ENCODE measurements around the gene SNX13.
A peak's percentile ranks its signal among the peaks of the same experiment; 100 is the strongest.

SNX13 gene

DNA sequence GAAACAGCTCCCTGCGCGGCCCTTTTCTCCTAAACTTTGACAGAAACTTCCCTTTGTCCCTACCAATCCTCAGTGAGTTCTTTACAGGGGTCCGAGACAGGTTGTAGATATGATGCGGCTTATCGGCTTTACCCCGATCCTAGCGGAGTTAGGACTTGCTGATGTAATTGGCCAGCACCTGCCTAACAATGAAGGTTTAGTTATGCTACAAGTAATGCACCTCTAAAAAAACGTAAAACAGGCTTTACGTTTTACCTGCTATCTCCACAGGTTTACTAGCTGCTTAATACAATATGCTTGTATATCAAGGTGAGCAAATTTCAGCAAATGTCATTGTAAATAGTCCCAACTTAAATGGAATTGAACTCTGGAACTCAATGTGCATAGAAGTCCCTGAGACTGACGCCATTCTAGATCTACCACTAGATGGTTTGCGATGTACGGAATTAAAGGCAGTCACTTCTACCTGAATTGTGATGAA is 697 bp upstream of the SNX13 start:
- H3K4me1 ChIP-seq (ENCODE audit: control insufficient read depth, insufficient read depth, low read length) = peaks cover 4% of the 10 kb centered on the region
- H3K36me3 ChIP-seq (ENCODE audit: control insufficient read depth, insufficient read depth, low read length) = no peaks in the 10 kb centered on the region
- no peaks in the 10 kb centered on the region for H3K27me3 ChIP-seq (ENCODE audit: control insufficient read depth, insufficient read depth, low read length)
- peak overlapping the region; percentile 98 for H3K9ac ChIP-seq (ENCODE audit: low read length)
- no peaks in the 10 kb centered on the region for H3K9me3 ChIP-seq (ENCODE audit: control insufficient read depth, low read length)
- H3K4me3 ChIP-seq (ENCODE audit: low read length) = peak overlapping the region; percentile 95

- H3K9ac ChIP-seq (ENCODE audit: low read length) = peak overlapping the region; percentile 98
- no peaks in the 10 kb centered on the region for H3K27me3 ChIP-seq (ENCODE audit: control insufficient read depth, insufficient read depth, low read length)
- peak overlapping the region; percentile 95 for H3K4me3 ChIP-seq (ENCODE audit: low read length)
- H3K36me3 ChIP-seq (ENCODE audit: control insufficient read depth, insufficient read depth, low read length) = no peaks in the 10 kb centered on the region
- no peaks in the 10 kb centered on the region for H3K9me3 ChIP-seq (ENCODE audit: control insufficient read depth, low read length)
- H3K4me1 ChIP-seq (ENCODE audit: control insufficient read depth, insufficient read depth, low read length) = peaks cover 4% of the 10 kb centered on the region
These were observed 540 bp downstream of the SNX13 start for GRCh38 chr7:17939606-17940301.

GRCh38 chr7:17939211-17939605 is 1.1 kb downstream of the SNX13 start:
- H3K9me3 ChIP-seq (ENCODE audit: control insufficient read depth, low read length) = no peaks in the 10 kb centered on the region
- H3K36me3 ChIP-seq (ENCODE audit: control insufficient read depth, insufficient read depth, low read length) = no peaks in the 10 kb centered on the region
- peaks cover 4% of the 10 kb centered on the region for H3K4me1 ChIP-seq (ENCODE audit: control insufficient read depth, insufficient read depth, low read length)
- peak overlapping the region; percentile 98 for H3K9ac ChIP-seq (ENCODE audit: low read length)
- H3K4me3 ChIP-seq (ENCODE audit: low read length) = peak overlapping the region; percentile 95
- no peaks in the 10 kb centered on the region for H3K27me3 ChIP-seq (ENCODE audit: control insufficient read depth, insufficient read depth, low read length)

DNA sequence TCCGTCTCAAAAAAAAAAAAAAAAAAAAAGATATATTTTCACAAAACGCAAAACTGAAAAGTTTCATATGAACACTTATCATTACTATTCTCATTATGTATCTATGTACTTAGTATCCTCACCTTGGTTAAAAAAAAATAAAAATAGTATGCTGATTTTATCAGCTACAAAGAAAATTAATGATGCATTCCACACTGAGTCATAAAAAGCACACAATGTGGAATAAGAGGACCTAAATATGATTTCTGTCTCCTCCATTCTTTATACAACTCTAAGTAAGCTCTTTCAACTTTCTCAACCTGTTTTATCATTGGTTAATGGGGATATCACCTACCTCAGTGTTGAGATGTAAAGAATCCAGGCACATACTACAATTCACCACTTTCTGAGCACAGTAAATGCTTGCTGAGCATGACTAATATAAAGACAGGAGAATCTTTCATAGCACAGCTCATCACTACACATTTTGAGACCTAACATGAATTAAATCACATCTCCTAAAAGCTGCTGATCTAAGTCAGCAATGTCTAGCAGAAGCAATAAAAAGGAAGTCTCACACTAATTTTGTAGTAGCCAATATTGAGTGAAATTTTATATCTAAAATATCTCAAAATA is 2.7 kb downstream of the SNX13 start:
- Histone ChIP-seq H3K9me3 (ENCODE audit: control insufficient read depth, low read length) (no peaks in the 10 kb centered on the region), H3K36me3 (ENCODE audit: control insufficient read depth, insufficient read depth, low read length) (no peaks in the 10 kb centered on the region), H3K27me3 (ENCODE audit: control insufficient read depth, insufficient read depth, low read length) (no peaks in the 10 kb centered on the region), H3K9ac (ENCODE audit: low read length) (no peak overlapping the region), H3K4me1 (ENCODE audit: control insufficient read depth, insufficient read depth, low read length) (peaks cover 4% of the 10 kb centered on the region), H3K4me3 (ENCODE audit: low read length) (no peak overlapping the region)

GRCh38 chr7:17936321-17936720 is 4.0 kb downstream of the SNX13 start:
- Histone ChIP-seq H3K9me3 (ENCODE audit: control insufficient read depth, low read length) (no peaks in the 10 kb centered on the region), H3K4me1 (ENCODE audit: control insufficient read depth, insufficient read depth, low read length) (peaks cover 4% of the 10 kb centered on the region), H3K4me3 (ENCODE audit: low read length) (no peak overlapping the region), H3K27me3 (ENCODE audit: control insufficient read depth, insufficient read depth, low read length) (no peaks in the 10 kb centered on the region), H3K9ac (ENCODE audit: low read length) (no peak overlapping the region), H3K36me3 (ENCODE audit: control insufficient read depth, insufficient read depth, low read length) (no peaks in the 10 kb centered on the region)

DNA sequence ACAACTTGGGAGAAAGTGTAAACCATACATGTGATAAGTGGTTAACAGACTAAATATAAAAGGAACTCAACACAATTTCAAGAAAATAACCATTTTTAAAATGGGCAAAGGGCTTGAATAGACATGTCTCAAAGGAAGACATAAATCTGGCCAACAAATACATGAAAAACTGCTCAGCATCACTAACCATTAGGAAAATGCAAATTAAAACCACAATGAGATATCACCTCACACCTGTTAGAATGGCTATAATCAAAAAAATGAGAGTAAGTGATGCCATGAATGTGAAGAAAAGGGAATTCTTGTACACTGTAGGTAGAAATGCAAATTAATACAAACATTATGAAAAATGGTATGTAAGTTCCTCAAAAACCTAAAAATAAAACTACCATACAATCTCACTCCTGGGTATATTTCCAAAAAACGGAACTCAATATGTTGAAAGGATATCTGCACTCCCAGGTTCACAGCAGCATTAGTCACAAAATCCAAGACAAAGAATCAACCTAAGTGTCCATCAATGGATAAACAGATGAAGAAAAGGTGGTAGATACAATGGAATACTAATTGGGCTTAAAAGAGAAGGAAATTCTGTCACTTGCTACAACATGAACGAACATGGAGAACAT is 5.6 kb downstream of the SNX13 start:
- Histone ChIP-seq H3K9ac (ENCODE audit: low read length) (no peak overlapping the region), H3K36me3 (ENCODE audit: control insufficient read depth, insufficient read depth, low read length) (no peaks in the 10 kb centered on the region), H3K9me3 (ENCODE audit: control insufficient read depth, low read length) (no peaks in the 10 kb centered on the region), H3K27me3 (ENCODE audit: control insufficient read depth, insufficient read depth, low read length) (no peaks in the 10 kb centered on the region), H3K4me1 (ENCODE audit: control insufficient read depth, insufficient read depth, low read length) (peaks cover 4% of the 10 kb centered on the region), H3K4me3 (ENCODE audit: low read length) (no peak overlapping the region)

DNA sequence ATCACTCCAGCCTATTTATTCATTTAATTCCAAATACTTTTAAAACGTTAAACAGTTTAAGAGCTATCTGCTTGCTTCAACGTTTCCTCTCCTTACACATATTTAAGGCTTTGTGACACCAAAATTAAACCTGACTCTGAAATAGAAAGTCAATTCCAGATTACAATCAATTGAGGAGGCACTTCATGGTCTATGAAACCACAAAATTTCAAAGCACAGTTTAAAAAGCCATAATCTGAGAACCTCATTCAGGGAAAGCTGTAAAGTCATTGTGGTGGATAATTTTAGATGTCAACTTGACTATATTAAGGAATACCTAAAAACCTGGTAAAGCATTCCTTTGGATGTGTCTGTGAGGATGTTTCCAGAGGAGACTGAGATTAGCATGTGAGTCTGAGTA is 6.2 kb downstream of the SNX13 start:
- Histone ChIP-seq H3K27me3 (ENCODE audit: control insufficient read depth, insufficient read depth, low read length) (no peaks in the 10 kb centered on the region), H3K4me1 (ENCODE audit: control insufficient read depth, insufficient read depth, low read length) (peaks cover 4% of the 10 kb centered on the region), H3K36me3 (ENCODE audit: control insufficient read depth, insufficient read depth, low read length) (no peaks in the 10 kb centered on the region), H3K9me3 (ENCODE audit: control insufficient read depth, low read length) (no peaks in the 10 kb centered on the region), H3K9ac (ENCODE audit: low read length) (no peak overlapping the region), H3K4me3 (ENCODE audit: low read length) (no peak overlapping the region)

DNA sequence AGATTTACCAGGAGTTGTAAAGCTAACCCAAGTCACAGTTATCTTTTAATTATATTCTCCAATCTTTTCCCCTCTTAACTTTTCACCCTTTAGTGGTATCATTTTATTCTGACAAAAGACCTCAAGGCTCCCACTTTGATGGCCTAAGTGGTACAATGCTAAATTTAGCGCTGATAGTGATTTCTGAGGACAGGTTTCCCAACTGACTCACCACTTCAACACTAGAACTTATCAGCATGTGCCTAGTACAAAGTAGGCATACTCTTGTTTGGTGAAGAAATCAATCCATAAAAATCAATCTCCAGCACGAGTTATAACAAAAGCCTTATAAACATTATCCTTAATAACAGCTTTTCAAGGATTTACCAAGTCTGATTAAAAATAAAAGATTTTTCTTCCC is 7.5 kb downstream of the SNX13 start:
- Histone ChIP-seq H3K9ac (ENCODE audit: low read length) (no peak overlapping the region), H3K4me1 (ENCODE audit: control insufficient read depth, insufficient read depth, low read length) (peaks cover 4% of the 10 kb centered on the region), H3K36me3 (ENCODE audit: control insufficient read depth, insufficient read depth, low read length) (no peaks in the 10 kb centered on the region), H3K9me3 (ENCODE audit: control insufficient read depth, low read length) (no peaks in the 10 kb centered on the region), H3K27me3 (ENCODE audit: control insufficient read depth, insufficient read depth, low read length) (no peaks in the 10 kb centered on the region), H3K4me3 (ENCODE audit: low read length) (no peak overlapping the region)

GRCh38 chr7:17931069-17931468 is 9.2 kb downstream of the SNX13 start:
- Histone ChIP-seq H3K36me3 (ENCODE audit: control insufficient read depth, insufficient read depth, low read length) (no peaks in the 10 kb centered on the region), H3K27me3 (ENCODE audit: control insufficient read depth, insufficient read depth, low read length) (no peaks in the 10 kb centered on the region), H3K4me1 (ENCODE audit: control insufficient read depth, insufficient read depth, low read length) (no peaks in the 10 kb centered on the region), H3K4me3 (ENCODE audit: low read length) (no peak overlapping the region), H3K9me3 (ENCODE audit: control insufficient read depth, low read length) (no peaks in the 10 kb centered on the region), H3K9ac (ENCODE audit: low read length) (no peak overlapping the region)

GRCh38 chr7:17930546-17930945 is 9.7 kb downstream of the SNX13 start:
- no peak overlapping the region for H3K9ac ChIP-seq (ENCODE audit: low read length)
- H3K36me3 ChIP-seq (ENCODE audit: control insufficient read depth, insufficient read depth, low read length) = no peaks in the 10 kb centered on the region
- H3K9me3 ChIP-seq (ENCODE audit: control insufficient read depth, low read length) = no peaks in the 10 kb centered on the region
- no peaks in the 10 kb centered on the region for H3K4me1 ChIP-seq (ENCODE audit: control insufficient read depth, insufficient read depth, low read length)
- H3K4me3 ChIP-seq (ENCODE audit: low read length) = no peak overlapping the region
- no peaks in the 10 kb centered on the region for H3K27me3 ChIP-seq (ENCODE audit: control insufficient read depth, insufficient read depth, low read length)

DNA sequence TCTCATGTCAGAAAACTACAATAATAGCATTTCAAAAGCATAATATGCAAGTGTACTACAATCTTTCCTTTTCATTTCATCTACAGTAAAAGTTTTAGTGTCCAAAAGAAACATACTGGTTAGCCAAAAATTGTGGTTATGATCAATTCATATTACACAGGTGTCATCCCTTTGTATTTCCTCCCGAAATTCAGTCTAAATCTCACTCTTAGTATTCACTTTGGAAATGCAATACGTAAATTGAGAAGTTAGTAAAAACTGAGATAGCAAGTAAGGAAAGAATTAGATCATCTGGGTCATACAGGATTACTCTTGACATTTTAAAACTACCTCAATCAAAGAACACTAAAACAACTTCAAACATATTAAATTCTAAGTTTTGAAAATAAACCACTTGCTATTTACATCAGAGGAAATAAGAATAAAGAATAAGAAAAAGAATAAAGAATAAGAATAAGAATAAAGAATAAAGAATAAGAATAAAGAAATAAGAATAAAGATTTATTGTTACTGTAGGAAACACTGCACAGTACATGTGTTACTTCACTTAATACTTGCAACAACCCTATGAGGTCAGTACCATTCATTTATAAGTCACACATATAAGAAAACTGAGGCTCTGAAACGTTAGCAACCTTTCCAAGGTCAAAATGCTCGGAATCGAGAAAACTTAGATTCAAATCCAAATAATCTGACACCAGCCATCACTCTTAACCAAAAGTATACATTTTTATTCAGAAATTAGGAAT is 10.5 kb downstream of the SNX13 start:
- no peaks in the 10 kb centered on the region for H3K9me3 ChIP-seq (ENCODE audit: control insufficient read depth, low read length)
- H3K36me3 ChIP-seq (ENCODE audit: control insufficient read depth, insufficient read depth, low read length) = no peaks in the 10 kb centered on the region
- no peaks in the 10 kb centered on the region for H3K27me3 ChIP-seq (ENCODE audit: control insufficient read depth, insufficient read depth, low read length)
- no peak overlapping the region for H3K9ac ChIP-seq (ENCODE audit: low read length)
- no peaks in the 10 kb centered on the region for H3K4me1 ChIP-seq (ENCODE audit: control insufficient read depth, insufficient read depth, low read length)
- H3K4me3 ChIP-seq (ENCODE audit: low read length) = no peak overlapping the region

DNA sequence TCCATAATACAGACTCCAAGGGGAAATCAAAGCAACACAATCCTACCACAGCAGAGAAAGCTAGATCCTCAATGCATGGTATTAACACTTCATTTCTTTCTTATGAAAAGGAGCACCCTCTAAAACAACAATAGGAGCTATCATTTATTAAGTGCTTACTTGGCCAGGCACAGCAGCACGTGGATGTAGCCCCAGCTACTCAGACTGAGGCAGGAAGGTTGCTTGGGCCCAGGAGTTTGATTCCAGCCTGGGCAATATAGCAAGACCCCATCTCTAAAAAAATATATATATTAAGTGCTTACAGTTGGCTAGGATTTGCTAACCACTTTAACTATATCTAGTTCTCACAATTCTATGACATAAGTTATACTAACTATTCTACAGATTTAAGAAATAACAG is 12.2 kb downstream of the SNX13 start:
- no peaks in the 10 kb centered on the region for H3K4me1 ChIP-seq (ENCODE audit: control insufficient read depth, insufficient read depth, low read length)
- H3K36me3 ChIP-seq (ENCODE audit: control insufficient read depth, insufficient read depth, low read length) = no peaks in the 10 kb centered on the region
- H3K9me3 ChIP-seq (ENCODE audit: control insufficient read depth, low read length) = no peaks in the 10 kb centered on the region
- no peak overlapping the region for H3K9ac ChIP-seq (ENCODE audit: low read length)
- no peak overlapping the region for H3K4me3 ChIP-seq (ENCODE audit: low read length)
- no peaks in the 10 kb centered on the region for H3K27me3 ChIP-seq (ENCODE audit: control insufficient read depth, insufficient read depth, low read length)

Data from mucosa of stomach (tissue), 1 donor.